ENCODE measurements around the gene GGCT. TPM values are rescaled to one million over a fixed set of nuclear protein-coding genes. Genes with fewer than 3 reads are reported as not detected.

Gene GGCT
- total and polyA plus RNA-seq, 2 donors (not counting 3 experiments of a cell fraction or from before 2014, with no cell fraction given), result 21.1 to 44.3 TPM

DNA sequence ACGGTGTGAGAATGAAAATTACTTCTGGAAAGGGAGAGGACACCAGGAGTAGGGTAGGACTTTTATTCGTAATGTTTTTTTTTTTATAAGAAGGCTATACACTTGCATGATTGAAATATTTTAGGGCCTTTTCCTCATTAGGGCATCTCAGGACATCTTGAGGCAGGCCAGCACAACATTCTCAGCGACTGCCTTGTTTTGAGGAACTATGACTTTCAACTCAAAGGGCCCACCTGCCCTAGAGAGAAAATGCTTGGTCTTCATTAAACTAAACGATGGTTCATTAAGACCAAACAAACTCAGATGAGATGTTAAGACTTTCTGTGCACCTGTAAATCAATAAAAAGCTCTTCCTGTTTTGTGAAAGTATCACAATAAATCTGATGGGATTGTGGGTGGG is 37.4 kb downstream of the GGCT start:
- Histone ChIP-seq H3K4me1 (ENCODE audit: control insufficient read depth, extremely low read depth, insufficient read depth, low read length) (peaks cover 41% of the 10 kb centered on the region), H3K9ac (replicated peaks; ENCODE audit: extremely low read depth, insufficient read depth, low read length) (no peak overlapping the region), H3K4me2 (ENCODE audit: insufficient read depth, low read length) (no peak overlapping the region), H3K9me1 (replicated peaks; ENCODE audit: control insufficient read depth, extremely low read depth, insufficient read depth, low read length) (no peaks in the 10 kb centered on the region), H3K79me2 (ENCODE audit: control insufficient read depth, insufficient read depth, low read length) (peaks cover 70% of the 10 kb centered on the region), H2AFZ (ENCODE audit: low read depth, low read length) (no peak overlapping the region), H3K4me3 (replicated peaks in 1 of 3; ENCODE audit: insufficient read depth in 1 of 3, low read depth in 1 of 3, low read length in 3 of 3) (no peak overlapping the region), H3K27me3 (ENCODE audit: control insufficient read depth in 2 of 2, insufficient read depth in 2 of 2, low read length in 2 of 2) (no peaks in the 10 kb centered on the region), H3K9me3 (replicated peaks; ENCODE audit: control insufficient read depth, insufficient read depth, low read length) (no peaks in the 10 kb centered on the region), H4K20me1 (replicated peaks; ENCODE audit: control insufficient read depth, extremely low read depth, insufficient read depth, low read length) (no peaks in the 10 kb centered on the region), H3K27ac (ENCODE audit: insufficient read depth, low read depth, low read length) (no peak overlapping the region), H3K36me3 (ENCODE audit: control insufficient read depth in 2 of 2, extremely low read depth in 1 of 2, insufficient read depth in 2 of 2, low read length in 2 of 2) (peaks cover 0 to 2% of the 10 kb centered on the region in 2 experiments)
- CTCF ChIA-PET, result no interaction called here
- no TSS peak for BruUV-seq (replicated peaks)
- DNase-seq (ENCODE audit: low read depth, low spot score) (no peak), FAIRE-seq (no peak)
- TF ChIP-seq POLR2A (IDR thresholded peaks at IDR 0.05; ENCODE audit: low read depth, low read length) (no peak), FOS (IDR thresholded peaks at IDR 0.05; ENCODE audit: borderline replicate concordance, insufficient read depth, low read length) (no peak), POLR2AphosphoS5 (IDR thresholded peaks at IDR 0.05; ENCODE audit: insufficient read depth, low read depth, low read length) (no peak), MYC (IDR thresholded peaks at IDR 0.05; ENCODE audit: low read depth, low read length) (no peak), JUN (IDR thresholded peaks at IDR 0.05; ENCODE audit: borderline replicate concordance, insufficient read depth, insufficient read length, low read depth) (no peak), GATA2 (IDR thresholded peaks at IDR 0.05; ENCODE audit: insufficient read depth, insufficient read length, low read depth, low read length) (no peak), EZH2 (IDR thresholded peaks at IDR 0.05; ENCODE audit: borderline replicate concordance, low read depth, low read length, severe bottlenecking) (no peak)
- TF ChIP-seq, protein P1, sequence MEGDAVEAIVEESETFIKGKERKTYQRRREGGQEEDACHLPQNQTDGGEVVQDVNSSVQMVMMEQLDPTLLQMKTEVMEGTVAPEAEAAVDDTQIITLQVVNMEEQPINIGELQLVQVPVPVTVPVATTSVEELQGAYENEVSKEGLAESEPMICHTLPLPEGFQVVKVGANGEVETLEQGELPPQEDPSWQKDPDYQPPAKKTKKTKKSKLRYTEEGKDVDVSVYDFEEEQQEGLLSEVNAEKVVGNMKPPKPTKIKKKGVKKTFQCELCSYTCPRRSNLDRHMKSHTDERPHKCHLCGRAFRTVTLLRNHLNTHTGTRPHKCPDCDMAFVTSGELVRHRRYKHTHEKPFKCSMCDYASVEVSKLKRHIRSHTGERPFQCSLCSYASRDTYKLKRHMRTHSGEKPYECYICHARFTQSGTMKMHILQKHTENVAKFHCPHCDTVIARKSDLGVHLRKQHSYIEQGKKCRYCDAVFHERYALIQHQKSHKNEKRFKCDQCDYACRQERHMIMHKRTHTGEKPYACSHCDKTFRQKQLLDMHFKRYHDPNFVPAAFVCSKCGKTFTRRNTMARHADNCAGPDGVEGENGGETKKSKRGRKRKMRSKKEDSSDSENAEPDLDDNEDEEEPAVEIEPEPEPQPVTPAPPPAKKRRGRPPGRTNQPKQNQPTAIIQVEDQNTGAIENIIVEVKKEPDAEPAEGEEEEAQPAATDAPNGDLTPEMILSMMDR (IDR thresholded peaks at IDR 0.05; ENCODE audit: extremely low read depth in 1 of 2, insufficient read depth in 1 of 2, low read depth in 1 of 2, low read length in 2 of 2), result no peak
- TF ChIP-seq, protein P2, sequence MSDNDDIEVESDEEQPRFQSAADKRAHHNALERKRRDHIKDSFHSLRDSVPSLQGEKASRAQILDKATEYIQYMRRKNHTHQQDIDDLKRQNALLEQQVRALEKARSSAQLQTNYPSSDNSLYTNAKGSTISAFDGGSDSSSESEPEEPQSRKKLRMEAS (IDR thresholded peaks at IDR 0.05; ENCODE audit: insufficient read depth, insufficient read length), result no peak
- intact Hi-C loops (cut with micrococcal nuclease), result loop anchor here (5.0 kb wide), 1 partner anchor 305 kb away; no protein-coding TSS in a partner anchor
- POLR2A ChIA-PET, result no interaction called here
- dilution Hi-C loops (cut with MboI; ENCODE audit: extremely low pct_ligation_motif_present, low sequenced_read_pairs), result no loop called here
